Esophagus squamous epithelium (tissue), 5 donors: Measurements from ENCODE around the gene CROCC2. TPM values are rescaled to one million over a fixed set of nuclear protein-coding genes. Genes with fewer than 3 reads are reported as not detected.

Source experiments
- DNase-seq: peaks from one replicate; lab custom pipeline; 2025; lab: John Stamatoyannopoulos, UW
- H3K27ac ChIP-seq, 4 donors: fragments of 200-600 bp; sonication (generic); one replicate each; pipeline ENCODE4 v1.5.1; 2016 to 2019; ENCODE audit warnings: mild to moderate bottlenecking in 1 of 4
- H3K27me3 ChIP-seq, 4 donors: fragments of 200-600 bp; sonication (generic); 1 replicate in 3 of 4; 2 replicates in 1 of 4; pipeline versions ENCODE4 v1.5.1 to v1.6.0; 2017 to 2021; ENCODE audit warnings: antibody characterized with exemption in 1 of 4
- H3K36me3 ChIP-seq, 3 donors: fragments of 200-600 bp; sonication (generic); one replicate each; pipeline ENCODE4 v1.5.1; 2016 to 2019
- H3K4me1 ChIP-seq, 3 donors: fragments of 200-600 bp; sonication (generic); one replicate each; pipeline ENCODE4 v1.5.1; 2017 to 2019
- H3K4me3 ChIP-seq, 4 donors: fragments of 200-600 bp; sonication (generic); 1 replicate in 3 of 4; 2 replicates in 1 of 4; pipeline ENCODE4 v1.5.1; 2016 to 2019; ENCODE audit warnings: mild to moderate bottlenecking in 2 of 4, moderate library complexity in 1 of 4
- H3K9me3 ChIP-seq, 3 donors: fragments of 200-600 bp; sonication (generic); one replicate each; pipeline ENCODE4 v1.5.1; 2016 to 2019
- CTCF ChIP-seq, 6 experiments: fragments of 450-650 bp in 4 of 6; fragments of 200-600 bp in 2 of 6; sonication (generic) in 2 of 6; IDR thresholded peaks; one replicate each; pipeline ENCODE4 v1.5.1; 2016 to 2019; ENCODE audit warnings: antibody characterized with exemption in 6 of 6, mild to moderate bottlenecking in 4 of 6, moderate library complexity in 4 of 6
- POLR2A ChIP-seq, 4 donors: fragments of 450-650 bp; IDR thresholded peaks; one replicate each; pipeline ENCODE4 v1.6.1; 2017; ENCODE audit warnings: antibody characterized with exemption in 4 of 4, mild to moderate bottlenecking in 4 of 4, moderate library complexity in 3 of 4
- WGBS, 2 donors: methylation state at CpG; one replicate each; pipeline ENCODE4 v1.1.5; 2018; 5-methylcytosine and 5-hydroxymethylcytosine counted together
- intact Hi-C: fragments of 100-400 bp; cut with DNase I; formaldehyde crosslinking; loops from one replicate; pipeline ENCODE4 v1.15.0; 2022
- total RNA-seq, 4 donors: library from RNA; depleted of rRNA; stranded (reverse); fragments of >200 nt; gene quantifications; one replicate each; pipeline ENCODE4 v1.1.0, GENCODE V29; 2016
- donor health status: DM: yes; HTN: yes; CAD: no.

CROCC2 gene
- total RNA-seq, 4 donors from 2014 or later = not detected

GRCh38 chr2:240983996-240984498, 77.9 kb downstream of the CROCC2 start:
- Histone ChIP-seq H3K27ac (no peak overlapping the region), H3K4me1 (peaks cover 12 to 40% (median 23%) of the 10 kb centered on the region in 3 donors), H3K36me3 (no peaks in the 10 kb centered on the region), H3K27me3 (peaks cover 0 to 33% (median 0%) of the 10 kb centered on the region in 4 donors), H3K4me3 (no peak overlapping the region), H3K9me3 (peaks cover 0 to 9% (median 0%) of the 10 kb centered on the region in 3 donors)
- intact Hi-C loops = no loop called here
- DNase-seq = no peak
- 45 to 47% methylated on average over 6 to 10 of the region's 18 CpGs for WGBS, 2 donors
- no peak for TF ChIP-seq POLR2A (IDR thresholded peaks at IDR 0.05)
- no peak for TF ChIP-seq CTCF (IDR thresholded peaks at IDR 0.05)

DNA sequence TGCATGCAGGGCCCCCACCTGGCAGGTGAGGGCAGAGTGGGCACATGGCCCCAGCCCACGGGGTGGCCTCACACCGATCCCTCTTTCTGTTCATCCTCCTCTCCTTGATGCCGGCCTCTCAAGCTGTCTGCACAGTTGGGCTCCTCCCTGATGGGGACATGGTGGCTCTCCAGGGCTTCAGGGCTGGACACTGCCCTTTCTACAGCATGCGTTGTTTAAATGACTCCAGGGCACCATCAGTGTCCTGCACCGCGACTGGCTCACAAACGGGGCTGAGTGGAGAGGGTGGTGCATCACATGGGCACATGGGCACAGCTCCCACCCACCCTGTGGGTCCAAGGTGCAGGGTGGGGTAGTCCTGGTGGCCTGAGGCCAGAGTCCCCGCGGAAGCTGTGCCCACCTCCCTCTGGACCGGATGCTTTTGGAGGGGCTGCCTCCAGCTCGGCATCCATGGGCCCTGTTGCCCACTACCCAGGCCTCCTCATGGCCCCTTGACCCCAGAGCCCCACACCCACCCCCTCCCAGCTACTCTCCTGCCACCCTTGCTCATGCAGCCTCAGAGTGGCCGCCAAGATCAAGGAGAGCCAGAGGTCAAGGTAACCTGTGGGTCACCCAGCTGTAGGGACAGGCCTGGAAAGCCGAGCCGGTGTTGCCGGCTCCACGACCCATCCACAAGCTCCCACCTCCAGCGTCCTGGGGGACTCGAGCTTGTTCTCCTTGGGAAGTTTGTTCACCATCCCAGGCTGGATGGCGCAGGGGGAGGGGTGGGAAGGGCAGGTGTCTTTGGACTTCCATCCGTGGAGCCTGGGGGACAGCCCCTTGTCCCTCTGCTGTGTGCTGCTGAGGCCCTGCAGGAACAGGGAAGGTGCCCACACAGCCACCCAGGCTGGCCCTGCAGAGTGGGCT, 80.0 kb downstream of the CROCC2 start:
- Histone ChIP-seq H3K27me3 (peaks cover 0 to 33% (median 0%) of the 10 kb centered on the region in 4 donors), H3K36me3 (no peaks in the 10 kb centered on the region), H3K4me3 (no peak overlapping the region), H3K9me3 (peaks cover 0 to 9% (median 0%) of the 10 kb centered on the region in 3 donors), H3K4me1 (peaks cover 12 to 53% (median 28%) of the 10 kb centered on the region in 3 donors), H3K27ac (peak overlapping the region in 2 of 4 donors; percentile 11 to 52)
- 81% methylated on average over 17 of the region's 20 CpGs; no CpG with 5 or more reads in 1 of the 2 donors for WGBS, 2 donors
- TF ChIP-seq POLR2A (IDR thresholded peaks at IDR 0.05) (no peak), CTCF (IDR thresholded peaks at IDR 0.05) (no peak)
- no peak for DNase-seq
- intact Hi-C loops = no loop called here

- intact Hi-C loops = no loop called here
- Histone ChIP-seq H3K36me3 (no peaks in the 10 kb centered on the region), H3K27me3 (peaks cover 0 to 29% (median 0%) of the 10 kb centered on the region in 4 donors), H3K4me3 (no peak overlapping the region), H3K9me3 (peaks cover 0 to 9% (median 0%) of the 10 kb centered on the region in 3 donors), H3K27ac (peak overlapping the region in 2 of 4 donors; percentile 11 to 52), H3K4me1 (peaks cover 18 to 61% (median 36%) of the 10 kb centered on the region in 3 donors)
- no peak for TF ChIP-seq POLR2A (IDR thresholded peaks at IDR 0.05)
- TF ChIP-seq CTCF (IDR thresholded peaks at IDR 0.05) = no peak
- WGBS, 2 donors = 4 to 12% methylated on average over 3 to 5 of the region's 11 CpGs
- no peak for DNase-seq
These were observed 80.8 kb downstream of the CROCC2 start for GRCh38 chr2:240986787-240987411.

- TF ChIP-seq CTCF (IDR thresholded peaks at IDR 0.05) = no peak
- no peak for TF ChIP-seq POLR2A (IDR thresholded peaks at IDR 0.05)
- Histone ChIP-seq H3K27me3 (peaks cover 0 to 24% (median 0%) of the 10 kb centered on the region in 4 donors), H3K36me3 (no peaks in the 10 kb centered on the region), H3K4me1 (peaks cover 20 to 68% (median 43%) of the 10 kb centered on the region in 3 donors), H3K9me3 (peaks cover 0 to 9% (median 0%) of the 10 kb centered on the region in 3 donors), H3K27ac (peak overlapping the region in 2 of 4 donors; percentile 25 to 40), H3K4me3 (no peak overlapping the region)
- no peak for DNase-seq
- intact Hi-C loops = no loop called here
- WGBS, 2 donors = 83% methylated on average over 2 of the region's 6 CpGs; no CpG with 5 or more reads in 1 of the 2 donors
These were observed 81.5 kb downstream of the CROCC2 start for GRCh38 chr2:240987588-240987987.
